Kidney capillary endothelial cell (primary cell): ENCODE data around the gene SLC16A7.
"Not testable (repeated sequence)": the region's sequence is repeated elsewhere in the genome, so short reads cannot be mapped to it uniquely, and the experiment has no call there.

Experiments used
- DNase-seq: peaks from one replicate; pipeline ENCODE4 v3.0.0-alpha.2; 2018; ENCODE audit warnings: low spot score

Gene SLC16A7

GRCh38 chr12:59595883-59596540 lies at the start of gene SLC16A7:
TSS of gene SLC16A7 (plus strand) at chr12:59596029. CDS start at chr12:59704802, 108,773 bp downstream.
- peak; percentile 75 for DNase-seq

- no peak for DNase-seq
Measured at GRCh38 chr12:59548930-59549329, 46.9 kb upstream of the SLC16A7 start.

DNA sequence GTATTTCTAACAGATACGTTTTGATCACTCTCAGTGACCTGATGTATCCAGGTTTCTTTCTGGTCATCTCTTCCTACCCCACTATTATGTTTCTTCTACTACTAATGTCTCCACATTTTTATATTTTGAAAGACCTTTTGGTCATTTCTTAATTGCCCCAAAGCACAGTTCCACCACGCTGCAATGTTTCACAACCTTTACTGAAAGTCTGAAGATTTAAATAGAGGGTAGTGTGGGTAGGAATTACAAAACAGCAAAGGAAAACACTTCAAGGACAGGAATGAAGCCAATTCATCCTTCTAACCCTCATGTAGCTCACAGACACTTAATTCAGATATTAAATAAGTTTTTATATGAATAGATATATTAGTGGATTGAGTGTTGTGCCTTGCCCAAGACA lies 36.1 kb upstream of the SLC16A7 start:
- DNase-seq = no peak

GRCh38 chr12:59570145-59570544 lies 25.7 kb upstream of the SLC16A7 start:
- DNase-seq = no peak

- no peak for DNase-seq
Measured at GRCh38 chr12:59574406-59574805, 21.4 kb upstream of the SLC16A7 start.

GRCh38 chr12:59575826-59576225 lies 20.0 kb upstream of the SLC16A7 start:
- DNase-seq = no peak

DNA sequence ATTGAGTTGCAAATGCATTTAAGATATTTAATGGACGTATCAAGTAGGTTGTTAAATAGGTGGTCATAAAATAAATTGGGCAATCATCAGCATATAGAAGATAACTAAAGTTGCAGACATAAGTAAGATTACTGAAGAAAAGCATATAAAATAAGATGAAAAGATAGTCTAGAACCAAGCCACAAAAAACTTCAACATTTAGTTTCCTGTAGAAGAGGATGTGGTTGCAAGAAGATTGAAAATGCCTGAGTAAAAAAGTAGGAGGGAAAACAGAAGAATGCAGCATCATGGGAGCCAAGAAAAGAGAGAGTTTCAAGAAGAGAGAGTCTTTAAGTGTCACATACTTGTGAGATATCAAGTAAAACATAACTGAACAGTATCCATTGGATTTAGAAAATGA lies 17.6 kb upstream of the SLC16A7 start:
- no peak for DNase-seq

GRCh38 chr12:59579631-59580030 lies 16.2 kb upstream of the SLC16A7 start:
- DNase-seq = no peak

GRCh38 chr12:59580050-59580449 lies 15.8 kb upstream of the SLC16A7 start:
- no peak for DNase-seq

DNA sequence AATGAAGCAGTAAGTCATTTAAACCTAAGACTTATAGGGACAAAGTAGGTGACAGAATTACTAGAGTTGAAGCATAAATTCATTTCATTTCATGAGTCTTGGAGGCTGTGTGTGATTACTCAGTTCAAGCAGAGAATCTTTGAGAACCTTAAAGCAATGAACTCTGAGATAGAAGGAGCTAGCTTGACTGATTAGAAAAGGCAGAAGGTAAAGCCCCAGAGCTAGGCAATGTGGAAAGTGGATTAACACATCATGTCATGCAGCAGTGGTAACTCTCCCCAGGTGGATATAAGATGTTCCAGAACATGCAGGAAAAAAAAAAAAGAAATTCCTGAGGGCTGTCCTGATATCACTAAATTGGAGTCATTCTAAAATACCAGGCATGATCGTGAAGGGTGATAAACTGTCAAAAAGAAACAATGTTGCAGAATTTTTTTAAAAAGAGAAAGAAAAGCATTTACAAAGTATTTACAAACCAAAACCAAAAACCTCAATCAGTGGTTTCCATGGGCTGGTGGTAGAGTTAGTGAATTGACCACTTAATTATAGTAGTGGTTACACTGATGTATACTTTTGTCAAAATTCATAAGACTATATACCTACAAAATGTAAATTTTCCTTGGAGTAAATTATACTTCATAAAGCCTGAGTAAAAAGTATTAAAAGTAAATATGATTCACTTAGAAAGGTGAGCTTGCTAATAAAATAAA lies 12.7 kb upstream of the SLC16A7 start:
- no peak for DNase-seq

GRCh38 chr12:59587710-59588109 lies 8.1 kb upstream of the SLC16A7 start:
- DNase-seq = no peak

DNA sequence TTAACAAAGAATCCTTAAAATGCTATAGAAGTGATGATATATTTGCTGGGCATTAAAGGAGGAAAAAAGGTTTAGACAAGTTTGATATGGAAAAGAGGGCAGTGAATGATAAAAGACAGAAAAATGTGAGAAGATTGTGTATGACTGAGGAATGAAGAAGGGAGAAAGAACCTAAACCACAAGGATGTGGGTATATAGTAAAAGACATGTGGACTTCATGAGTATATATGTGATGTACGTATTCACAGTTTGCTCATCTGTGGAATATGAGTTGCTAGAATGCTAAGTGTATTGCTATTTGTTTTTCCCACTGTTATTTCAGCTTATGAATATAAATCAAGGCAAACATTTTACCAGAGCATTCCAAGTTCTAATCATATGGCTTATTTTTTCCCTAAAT lies 2.1 kb upstream of the SLC16A7 start:
- no peak for DNase-seq

GRCh38 chr12:59594943-59595500 lies 807 bp upstream of the SLC16A7 start:
- no peak for DNase-seq

DNA sequence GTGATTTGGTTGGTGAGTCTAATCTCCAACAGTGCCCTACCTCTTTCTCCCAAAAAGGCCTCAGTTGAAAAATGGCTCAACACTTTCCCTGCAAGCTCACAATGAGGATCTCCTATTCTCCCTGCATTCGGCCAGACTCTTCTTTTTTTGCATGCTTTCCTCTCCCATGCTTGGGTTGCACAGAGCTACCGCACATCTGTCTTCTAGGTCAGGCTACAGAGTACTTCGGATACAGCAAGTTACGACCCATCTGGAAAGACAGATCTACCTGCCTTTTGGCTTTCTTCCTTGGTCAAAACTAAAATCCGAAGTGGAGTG lies 305 bp upstream of the SLC16A7 start:
- DNase-seq = no peak

DNA sequence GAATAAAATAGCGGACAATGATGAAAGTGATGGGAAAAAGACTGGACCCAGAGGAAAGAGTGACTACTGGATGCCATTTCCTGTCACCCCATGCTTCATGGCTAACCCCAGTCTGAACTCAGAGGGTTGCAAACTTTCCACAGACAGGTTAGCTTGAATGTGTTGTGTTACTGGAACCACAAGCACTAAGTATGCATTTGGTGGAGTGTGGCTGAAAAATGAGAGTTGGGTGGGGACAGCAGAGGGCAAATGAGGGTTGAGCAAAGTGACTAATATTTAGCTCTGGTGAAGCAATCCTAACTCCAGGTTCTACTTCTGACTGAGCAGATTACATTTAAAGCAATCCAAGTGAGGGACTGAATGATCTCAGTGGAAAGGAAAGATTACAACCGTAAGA lies 1.6 kb downstream of the SLC16A7 start:
- DNase-seq = peak; percentile 50

DNA sequence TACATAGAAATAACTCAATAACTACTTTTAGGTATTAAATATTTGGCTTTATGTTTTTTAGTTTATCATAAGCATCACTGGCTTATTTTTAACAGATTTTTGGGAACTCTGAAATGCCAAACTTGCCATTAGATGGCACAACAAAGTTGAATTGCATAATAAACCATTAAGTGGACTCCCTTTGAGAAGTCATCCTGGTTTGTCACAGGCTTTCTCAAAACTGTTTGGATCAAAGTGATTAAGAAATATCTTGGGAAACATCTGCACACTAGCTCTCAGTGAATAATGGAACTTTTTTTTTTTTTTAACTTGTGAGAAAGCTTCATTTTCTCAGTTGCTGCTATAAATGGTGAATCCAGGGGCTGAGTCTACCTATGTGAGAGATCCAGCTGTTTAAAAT lies 4.3 kb downstream of the SLC16A7 start:
- DNase-seq = no peak

- no peak for DNase-seq
Measured at GRCh38 chr12:59603754-59604153, 7.9 kb downstream of the SLC16A7 start.

DNA sequence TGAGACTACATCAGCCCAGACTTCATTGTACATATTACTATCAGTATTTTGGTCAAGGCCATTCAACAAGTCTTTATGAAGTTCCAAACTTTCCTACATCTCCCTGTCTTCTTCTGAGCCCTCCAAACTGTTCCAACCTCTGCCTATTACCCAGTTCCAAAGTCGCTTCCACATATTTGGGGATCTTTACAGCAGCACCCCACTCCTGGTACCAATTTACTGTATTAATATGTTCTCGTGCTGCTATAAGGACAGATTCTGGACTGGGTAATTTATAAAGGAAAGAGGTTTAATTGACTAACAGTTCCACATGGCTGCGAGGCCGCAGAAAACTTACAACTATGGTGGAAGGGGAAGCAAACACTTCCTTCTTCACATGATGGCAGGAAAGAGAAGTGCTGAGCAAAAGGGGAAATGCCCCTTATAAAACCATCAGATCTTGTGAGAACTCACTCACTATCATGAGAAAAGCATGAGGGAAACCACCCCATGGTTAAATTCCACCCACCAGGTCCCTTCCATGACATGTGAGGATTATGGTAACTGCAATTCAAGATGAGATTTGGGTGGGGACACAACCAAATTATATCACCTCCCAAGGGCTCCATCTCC lies 17.1 kb downstream of the SLC16A7 start:
- not testable (repeated sequence) for DNase-seq

GRCh38 chr12:59615392-59616165 lies 19.8 kb downstream of the SLC16A7 start:
- no peak for DNase-seq

DNA sequence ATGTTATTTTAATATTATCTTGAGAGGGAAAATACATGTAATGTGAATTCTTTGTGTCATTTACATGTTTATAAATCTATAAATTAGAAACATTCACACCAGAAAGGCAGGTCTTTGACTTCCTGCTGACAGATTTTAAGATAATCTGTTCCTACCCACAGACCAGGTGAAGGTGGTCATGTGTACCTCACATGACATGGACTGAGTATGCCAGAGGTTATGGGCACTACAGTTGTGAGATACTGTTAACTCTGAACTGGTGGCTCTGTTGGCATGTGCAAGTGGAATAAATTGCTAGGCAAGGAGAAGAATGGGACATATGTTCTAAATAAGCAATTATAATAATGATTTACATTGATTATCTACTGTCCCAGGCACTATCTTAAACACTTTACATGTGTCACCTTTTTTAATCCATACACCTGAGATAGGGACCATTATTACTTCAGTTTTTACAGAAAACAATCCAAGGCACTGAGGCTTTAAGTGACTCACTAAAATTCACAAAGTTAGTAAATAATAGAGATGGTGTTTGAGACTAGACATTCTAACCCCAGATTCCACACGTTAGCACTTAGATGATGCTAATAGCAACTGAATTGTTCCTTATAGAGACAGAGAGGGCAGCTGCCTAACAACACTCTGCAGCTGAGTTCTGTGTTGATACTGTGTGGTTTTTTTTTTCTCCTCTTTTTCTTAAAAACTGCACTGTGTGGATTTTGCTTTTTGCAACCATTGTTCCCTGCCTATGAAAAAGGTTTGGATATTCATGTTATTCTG lies 23.8 kb downstream of the SLC16A7 start:
- no peak for DNase-seq

GRCh38 chr12:59620326-59620725 lies 24.5 kb downstream of the SLC16A7 start:
- DNase-seq = no peak
